ENCODE measurements around the gene PDCD10.
A peak's percentile ranks its signal among the peaks of the same experiment; 100 is the strongest.

The PDCD10 gene

GRCh38 chr3:167735233-167736138 lies 794 bp upstream of the PDCD10 start, which contains the start of gene SERPINI1:
SERPINI1 (plus strand) TSS chr3:167735721; CDS start chr3:167789129, 53,408 bp downstream.
- ATAC-seq, result peak; percentile 86
- TF ChIP-seq TCF4 (CRISPR knock-in tag; IDR thresholded peaks at IDR 0.05; ENCODE audit: borderline replicate concordance) (peak; percentile 59; the same call in 1 of the 2 replicates), CSRNP3 (CRISPR knock-in tag; IDR thresholded peaks at IDR 0.05) (no peak), TSHZ2 (CRISPR knock-in tag; IDR thresholded peaks at IDR 0.05) (no peak)

GRCh38 chr3:167733961-167734497 lies 663 bp downstream of the PDCD10 start:
- TF ChIP-seq CSRNP3 (CRISPR knock-in tag; IDR thresholded peaks at IDR 0.05), result no peak
- TF ChIP-seq RARB (CRISPR knock-in tag; IDR thresholded peaks at IDR 0.05), result no peak
- no peak for TF ChIP-seq ZFP3 (CRISPR knock-in tag; IDR thresholded peaks at IDR 0.05)
- no peak for TF ChIP-seq ZNF8 (CRISPR knock-in tag; IDR thresholded peaks at IDR 0.05)
- no peak for TF ChIP-seq ARNTL (CRISPR knock-in tag; IDR thresholded peaks at IDR 0.05; ENCODE audit: borderline replicate concordance, low read depth)
- TF ChIP-seq ZC3H10 (CRISPR knock-in tag; IDR thresholded peaks at IDR 0.05), result no peak
- TF ChIP-seq ZFP30 (CRISPR knock-in tag; IDR thresholded peaks at IDR 0.05), result no peak
- TF ChIP-seq OSR1 (CRISPR knock-in tag; IDR thresholded peaks at IDR 0.05), result no peak
- TF ChIP-seq TCF4 (CRISPR knock-in tag; IDR thresholded peaks at IDR 0.05; ENCODE audit: borderline replicate concordance), result no peak
- no peak for TF ChIP-seq GLIS3 (CRISPR knock-in tag; IDR thresholded peaks at IDR 0.05)
- no peak for TF ChIP-seq POU6F1 (CRISPR knock-in tag; IDR thresholded peaks at IDR 0.05; ENCODE audit: borderline replicate concordance, low read depth)
- no peak for TF ChIP-seq PPARA (CRISPR knock-in tag; IDR thresholded peaks at IDR 0.05; ENCODE audit: borderline replicate concordance)
- TF ChIP-seq ISL1 (CRISPR knock-in tag; IDR thresholded peaks at IDR 0.05), result no peak
- no peak for TF ChIP-seq CSDC2 (CRISPR knock-in tag; IDR thresholded peaks at IDR 0.05)
- TF ChIP-seq TOX (CRISPR knock-in tag; IDR thresholded peaks at IDR 0.05; ENCODE audit: borderline replicate concordance), result no peak
- no peak for ATAC-seq

- ATAC-seq, result no peak
- TF ChIP-seq CSDC2 (CRISPR knock-in tag; IDR thresholded peaks at IDR 0.05) (no peak), ESRRG (CRISPR knock-in tag; IDR thresholded peaks at IDR 0.05) (no peak), ZNF70 (CRISPR knock-in tag; IDR thresholded peaks at IDR 0.05) (no peak), ZNF565 (CRISPR knock-in tag; conservative IDR thresholded peaks at IDR 0.05; ENCODE audit: low read depth) (no peak), TSHZ2 (CRISPR knock-in tag; IDR thresholded peaks at IDR 0.05) (no peak), TCF4 (CRISPR knock-in tag; IDR thresholded peaks at IDR 0.05; ENCODE audit: borderline replicate concordance) (no peak), OSR1 (CRISPR knock-in tag; IDR thresholded peaks at IDR 0.05) (no peak), RARB (CRISPR knock-in tag; IDR thresholded peaks at IDR 0.05) (no peak), PPARA (CRISPR knock-in tag; IDR thresholded peaks at IDR 0.05; ENCODE audit: borderline replicate concordance) (no peak), CSRNP3 (CRISPR knock-in tag; IDR thresholded peaks at IDR 0.05) (no peak), PATZ1 (CRISPR knock-in tag; IDR thresholded peaks at IDR 0.05; ENCODE audit: borderline replicate concordance) (no peak)
These were observed 2.2 kb downstream of the PDCD10 start for GRCh38 chr3:167732313-167733065.

Measured in SK-N-SH treated with all-trans-retinoic acid at 6 μM for 48 hours (cell line).